GM21447 (cell line): Measurements from ENCODE around the gene CCDC187.
"Not testable (repeated sequence)": the region's sequence is repeated elsewhere in the genome, so short reads cannot be mapped to it uniquely, and the experiment has no call there.

Experiments used
- ATAC-seq: cut with Tn5 transposase; IDR thresholded peaks from one replicate; pipeline ENCODE4 v1.9.1; 2021; ENCODE audit not compliant: unreplicated experiment

CCDC187 gene

GRCh38 chr9:136273244-136273865 is 30.5 kb downstream of the CCDC187 start:
- no peak for ATAC-seq

DNA sequence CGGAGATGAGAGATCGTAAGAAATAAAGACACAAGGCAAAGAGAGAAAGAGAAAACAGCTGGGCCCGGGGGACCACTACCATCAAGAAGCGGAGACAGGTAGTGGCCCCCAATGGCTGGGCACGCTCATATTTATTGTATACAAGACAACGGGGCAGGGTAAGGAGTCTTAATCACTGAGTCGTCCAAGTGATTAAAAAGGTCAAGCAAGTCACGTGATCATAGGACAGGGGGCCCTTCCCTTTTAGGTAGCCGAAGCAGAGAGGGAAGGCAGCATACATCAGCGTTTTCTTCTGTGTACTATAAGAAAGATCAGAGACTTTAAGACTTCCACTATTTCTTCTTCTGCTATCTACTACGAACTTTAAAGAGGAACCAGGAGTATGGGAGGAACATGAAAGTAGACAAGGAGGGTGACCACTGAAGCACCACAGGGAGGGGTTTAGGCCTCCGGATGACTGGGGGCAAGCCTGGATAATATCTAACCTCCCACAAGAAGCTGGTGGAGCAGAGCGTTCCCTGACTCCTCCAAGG is 33.7 kb downstream of the CCDC187 start:
- ATAC-seq: no peak

- ATAC-seq: no peak
Measured at GRCh38 chr9:136268735-136269134, 35.2 kb downstream of the CCDC187 start.

DNA sequence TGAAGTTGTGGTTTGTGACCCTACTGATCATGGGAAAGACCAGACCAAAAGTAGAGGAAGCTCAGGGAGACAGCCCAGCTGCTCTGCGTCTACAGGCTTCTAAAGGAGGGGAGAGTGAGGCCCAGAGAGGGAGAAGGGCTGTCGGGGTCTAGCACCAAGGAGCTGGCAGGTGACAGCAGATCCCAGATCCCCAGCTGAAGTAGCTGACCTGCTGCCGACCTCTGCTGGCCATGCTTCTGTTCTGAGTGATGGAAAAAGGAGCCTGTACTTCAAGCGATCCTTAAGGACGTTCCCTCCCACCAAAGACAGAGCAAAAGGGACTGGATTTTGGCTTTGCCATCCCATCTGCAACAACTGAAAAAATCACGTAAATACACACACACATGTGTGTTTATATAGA is 35.6 kb downstream of the CCDC187 start:
- no peak for ATAC-seq

GRCh38 chr9:136267261-136268111 is 36.4 kb downstream of the CCDC187 start:
- ATAC-seq: peak; percentile 76

GRCh38 chr9:136266641-136267040 is 37.3 kb downstream of the CCDC187 start:
- ATAC-seq: not testable (repeated sequence)

GRCh38 chr9:136265561-136266355 is 38.1 kb downstream of the CCDC187 start:
- no peak for ATAC-seq

DNA sequence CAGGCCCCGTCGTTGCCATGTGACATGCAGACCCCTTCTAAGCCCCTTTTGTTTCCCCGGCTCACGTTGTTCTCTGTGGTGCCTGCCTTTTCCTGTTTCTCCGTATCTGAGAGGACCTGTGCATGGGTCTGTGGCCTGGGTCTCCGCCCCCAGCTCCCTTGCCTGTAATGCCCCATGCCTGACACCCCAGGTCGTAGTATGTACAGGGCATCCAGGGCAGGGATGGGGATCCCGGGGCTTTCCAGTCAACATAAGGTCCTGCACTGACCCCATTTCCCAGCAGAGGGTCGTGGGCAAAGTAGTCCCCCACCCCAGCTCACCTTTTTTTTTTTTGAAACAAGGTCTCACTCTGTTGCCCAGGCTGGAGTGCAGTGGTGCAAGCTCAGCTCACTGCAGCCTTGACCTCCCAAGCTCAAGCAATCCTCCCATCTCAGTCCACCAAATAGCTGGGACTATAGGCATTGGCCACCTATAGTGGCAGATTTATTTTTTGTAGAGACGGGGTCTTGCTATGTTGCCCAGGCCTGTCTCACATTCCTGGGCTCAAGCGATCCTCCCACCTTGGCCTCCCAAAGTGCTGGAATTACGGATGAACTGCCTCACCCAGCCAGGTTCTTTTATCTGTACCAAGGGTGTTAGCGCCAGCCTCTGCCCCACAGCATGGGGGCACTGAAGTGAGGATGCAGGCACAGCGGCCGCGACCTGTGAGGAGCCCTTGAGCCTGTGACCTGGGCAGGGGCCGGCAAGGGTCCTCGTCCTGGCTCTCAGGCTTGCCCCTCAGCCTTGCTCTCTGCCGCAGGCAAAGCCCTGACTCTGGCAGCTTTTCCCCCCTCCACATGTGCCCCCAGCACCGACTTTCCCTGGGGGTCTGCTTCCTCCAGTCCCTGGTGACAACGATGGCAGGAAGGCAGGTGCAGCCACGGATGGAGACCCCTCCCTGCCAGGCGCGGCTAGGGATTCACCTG is 39.2 kb downstream of the CCDC187 start:
- ATAC-seq: no peak

GRCh38 chr9:136264031-136264430 is 39.9 kb downstream of the CCDC187 start:
- ATAC-seq: no peak

DNA sequence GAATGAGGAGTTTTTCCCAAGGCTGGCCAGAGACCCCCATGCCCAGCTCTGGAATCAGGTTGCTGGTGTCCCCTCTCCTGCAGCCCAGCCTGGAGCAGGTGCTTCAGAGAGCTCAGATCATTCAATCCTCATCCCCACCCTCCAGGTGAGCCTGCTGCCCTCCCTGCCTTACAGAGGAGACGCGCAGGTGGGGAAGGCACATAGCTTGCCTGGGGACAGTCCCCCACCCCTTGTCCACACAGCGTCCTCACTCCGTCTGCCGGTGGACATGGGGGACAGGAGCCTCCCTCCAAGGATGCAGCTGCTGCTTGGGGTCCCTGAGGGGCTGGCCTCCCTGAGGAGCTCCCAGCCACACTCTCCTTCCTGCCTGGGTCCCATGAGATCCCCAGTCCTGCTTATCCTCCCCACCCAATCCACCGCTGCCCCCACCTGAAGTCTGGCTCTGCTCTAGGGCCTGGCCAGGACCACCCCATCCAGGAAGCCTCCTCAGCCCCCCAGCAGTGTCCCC is 41.2 kb downstream of the CCDC187 start:
- no peak for ATAC-seq

DNA sequence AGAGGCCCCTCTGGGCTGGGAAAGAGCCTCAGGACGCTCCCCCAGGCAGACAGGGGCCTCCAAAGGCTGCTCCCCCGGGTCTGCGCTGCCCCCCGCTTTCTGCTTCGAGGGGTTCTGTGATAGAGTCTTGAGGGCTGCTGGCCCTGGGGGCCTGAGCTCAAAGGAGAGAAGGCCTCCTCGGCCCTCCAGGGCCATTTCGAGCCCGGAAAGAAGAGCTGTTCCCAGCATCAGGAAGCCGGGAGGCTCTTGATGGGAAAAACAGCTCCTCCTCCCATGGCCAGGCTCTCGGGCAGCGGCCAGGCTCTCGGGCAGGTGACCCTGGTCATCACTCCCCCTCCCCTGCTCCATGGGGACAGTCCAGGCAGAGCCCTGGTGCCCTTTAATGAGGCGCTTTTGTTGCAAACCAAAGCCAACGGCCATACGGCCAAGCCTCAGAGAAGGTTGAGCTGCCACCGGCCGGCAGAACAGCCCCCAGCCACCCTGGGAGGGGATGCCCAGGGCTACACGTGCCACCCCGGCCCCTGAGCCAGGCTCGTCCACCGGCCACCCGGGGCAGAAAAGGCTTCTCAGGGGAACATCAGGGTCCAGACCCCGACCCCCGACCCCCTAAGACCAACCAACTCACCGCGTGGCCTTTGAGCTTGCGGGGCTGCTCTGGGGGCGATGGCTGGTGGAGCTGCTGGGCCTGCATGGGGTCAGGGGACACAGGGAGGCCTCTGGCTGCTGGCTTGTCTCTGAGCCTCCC is 42.0 kb downstream of the CCDC187 start:
- no peak for ATAC-seq

- no peak for ATAC-seq
Measured at GRCh38 chr9:136260936-136261472, 42.9 kb downstream of the CCDC187 start.

DNA sequence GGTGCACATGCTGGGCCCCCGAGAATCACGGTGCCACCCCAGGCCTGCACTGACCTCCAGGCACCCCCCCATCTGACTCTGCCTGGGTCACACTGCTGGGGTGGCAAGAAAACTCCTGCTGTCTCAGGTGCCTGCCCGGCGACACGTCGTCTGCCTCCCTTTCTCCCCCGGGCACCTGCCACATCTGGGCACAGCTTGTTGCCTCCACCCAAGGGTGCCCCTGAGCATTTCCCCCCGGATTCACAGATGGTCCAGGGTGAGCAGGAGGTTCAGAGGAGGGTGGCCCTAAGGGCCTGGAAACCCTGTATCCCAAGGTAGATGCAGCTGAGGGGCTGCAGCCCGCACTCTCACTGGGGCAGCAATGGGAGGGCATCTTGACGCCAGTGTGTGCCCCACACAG is 43.4 kb downstream of the CCDC187 start:
- no peak for ATAC-seq

- ATAC-seq: no peak
Measured at GRCh38 chr9:136259836-136260235, 44.1 kb downstream of the CCDC187 start.

DNA sequence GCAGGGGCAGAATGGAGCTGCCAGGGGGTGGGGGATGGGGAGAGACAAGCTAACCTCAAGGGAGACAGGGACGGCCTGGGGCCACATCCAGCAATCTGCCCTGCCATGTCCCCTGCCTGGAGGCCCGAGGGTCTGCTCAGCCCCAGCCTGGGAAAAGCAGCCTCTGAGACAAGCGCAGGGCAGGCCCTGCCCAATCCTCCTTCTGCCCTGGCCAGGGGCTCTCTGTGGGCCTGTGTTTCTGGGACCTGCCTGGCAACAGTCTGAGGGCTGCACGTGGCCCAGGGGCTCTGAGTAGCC is 44.4 kb downstream of the CCDC187 start:
- ATAC-seq: no peak

GRCh38 chr9:136258786-136259516 is 44.9 kb downstream of the CCDC187 start:
- ATAC-seq: no peak

- ATAC-seq: no peak
Measured at GRCh38 chr9:136258299-136258625, 45.6 kb downstream of the CCDC187 start.

- ATAC-seq: no peak
Measured at GRCh38 chr9:136257381-136258298, 46.3 kb downstream of the CCDC187 start.
